SK-N-SH treated with all-trans-retinoic acid at 6 μM for 48 hours (cell line): ENCODE data around the gene CCDC154.

Experiments used
- CSDC2 ChIP-seq: fragments of 250-450 bp; sonication (Bioruptor Pico); IDR thresholded peaks from 2 replicates; pipeline ENCODE4 v1.5.0; 2020; ENCODE audit warnings: mild to moderate bottlenecking, moderate library complexity
- PPARA ChIP-seq: fragments of 250-450 bp; sonication (Bioruptor Pico); IDR thresholded peaks from 2 replicates; pipeline ENCODE4 v1.5.0; 2020; ENCODE audit warnings: mild to moderate bottlenecking, borderline replicate concordance
- RARB ChIP-seq: fragments of 250-450 bp; sonication (Bioruptor Pico); IDR thresholded peaks from 2 replicates; pipeline ENCODE4 v1.8.0; 2021; ENCODE audit warnings: mild to moderate bottlenecking, moderate library complexity
- TOX ChIP-seq: fragments of 250-450 bp; sonication (Bioruptor Pico); IDR thresholded peaks from 2 replicates; pipeline ENCODE4 v1.8.0; 2021; ENCODE audit warnings: mild to moderate bottlenecking, moderate library complexity, borderline replicate concordance
- ZFP3 ChIP-seq: fragments of 250-450 bp; sonication (Bioruptor Pico); IDR thresholded peaks from 2 replicates; pipeline ENCODE4 v1.5.0; 2020; ENCODE audit warnings: mild to moderate bottlenecking, moderate library complexity
- TF ChIP-seq, protein P1 (sequence below): fragments of 250-450 bp; sonication (Bioruptor Pico); IDR thresholded peaks from 2 replicates; pipeline ENCODE4 v1.5.1; 2020; ENCODE audit warnings: low read depth, mild to moderate bottlenecking, moderate library complexity
- TF ChIP-seq, protein P2 (sequence below): fragments of 250-450 bp; sonication (Bioruptor Pico); IDR thresholded peaks from 2 replicates; pipeline ENCODE4 v1.8.0; 2020; ENCODE audit warnings: mild to moderate bottlenecking, moderate library complexity, borderline replicate concordance
- TF ChIP-seq, protein P3 (sequence below): fragments of 250-450 bp; sonication (Bioruptor Pico); IDR thresholded peaks from 2 replicates; pipeline ENCODE4 v1.5.0; 2020; ENCODE audit warnings: mild to moderate bottlenecking, moderate library complexity

DNA sequence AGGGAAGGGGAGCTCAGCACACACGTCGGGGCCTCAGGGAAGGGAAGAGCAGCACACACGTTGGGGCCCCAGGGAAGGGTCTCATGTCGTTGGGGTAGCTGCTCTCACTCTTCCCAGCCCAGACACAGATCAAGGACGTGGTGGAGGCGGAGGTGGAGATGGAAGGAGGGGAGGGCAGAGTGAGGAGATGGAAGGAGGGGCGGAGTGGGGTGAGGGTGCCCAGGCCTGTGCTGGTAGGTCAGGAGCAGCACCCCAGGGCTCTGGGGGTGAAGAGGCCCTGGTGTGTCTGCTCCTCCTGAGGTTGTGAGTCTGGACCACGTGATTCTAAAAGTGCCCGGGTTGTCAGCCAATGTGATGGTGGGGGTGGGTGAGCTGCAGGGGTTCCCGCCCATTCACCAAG is 15.6 kb upstream of the CCDC154 start:
- TF ChIP-seq, protein P1, sequence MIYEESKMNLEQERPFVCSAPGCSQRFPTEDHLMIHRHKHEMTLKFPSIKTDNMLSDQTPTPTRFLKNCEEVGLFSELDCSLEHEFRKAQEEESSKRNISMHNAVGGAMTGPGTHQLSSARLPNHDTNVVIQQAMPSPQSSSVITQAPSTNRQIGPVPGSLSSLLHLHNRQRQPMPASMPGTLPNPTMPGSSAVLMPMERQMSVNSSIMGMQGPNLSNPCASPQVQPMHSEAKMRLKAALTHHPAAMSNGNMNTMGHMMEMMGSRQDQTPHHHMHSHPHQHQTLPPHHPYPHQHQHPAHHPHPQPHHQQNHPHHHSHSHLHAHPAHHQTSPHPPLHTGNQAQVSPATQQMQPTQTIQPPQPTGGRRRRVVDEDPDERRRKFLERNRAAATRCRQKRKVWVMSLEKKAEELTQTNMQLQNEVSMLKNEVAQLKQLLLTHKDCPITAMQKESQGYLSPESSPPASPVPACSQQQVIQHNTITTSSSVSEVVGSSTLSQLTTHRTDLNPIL = no peak
- TF ChIP-seq PPARA (CRISPR knock-in tag) (no peak), CSDC2 (no peak), RARB (CRISPR knock-in tag) (no peak), ZFP3 (no peak), TOX (CRISPR knock-in tag) (no peak)
- TF ChIP-seq, protein P2, sequence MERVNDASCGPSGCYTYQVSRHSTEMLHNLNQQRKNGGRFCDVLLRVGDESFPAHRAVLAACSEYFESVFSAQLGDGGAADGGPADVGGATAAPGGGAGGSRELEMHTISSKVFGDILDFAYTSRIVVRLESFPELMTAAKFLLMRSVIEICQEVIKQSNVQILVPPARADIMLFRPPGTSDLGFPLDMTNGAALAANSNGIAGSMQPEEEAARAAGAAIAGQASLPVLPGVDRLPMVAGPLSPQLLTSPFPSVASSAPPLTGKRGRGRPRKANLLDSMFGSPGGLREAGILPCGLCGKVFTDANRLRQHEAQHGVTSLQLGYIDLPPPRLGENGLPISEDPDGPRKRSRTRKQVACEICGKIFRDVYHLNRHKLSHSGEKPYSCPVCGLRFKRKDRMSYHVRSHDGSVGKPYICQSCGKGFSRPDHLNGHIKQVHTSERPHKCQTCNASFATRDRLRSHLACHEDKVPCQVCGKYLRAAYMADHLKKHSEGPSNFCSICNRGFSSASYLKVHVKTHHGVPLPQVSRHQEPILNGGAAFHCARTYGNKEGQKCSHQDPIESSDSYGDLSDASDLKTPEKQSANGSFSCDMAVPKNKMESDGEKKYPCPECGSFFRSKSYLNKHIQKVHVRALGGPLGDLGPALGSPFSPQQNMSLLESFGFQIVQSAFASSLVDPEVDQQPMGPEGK = no peak
- TF ChIP-seq, protein P3, sequence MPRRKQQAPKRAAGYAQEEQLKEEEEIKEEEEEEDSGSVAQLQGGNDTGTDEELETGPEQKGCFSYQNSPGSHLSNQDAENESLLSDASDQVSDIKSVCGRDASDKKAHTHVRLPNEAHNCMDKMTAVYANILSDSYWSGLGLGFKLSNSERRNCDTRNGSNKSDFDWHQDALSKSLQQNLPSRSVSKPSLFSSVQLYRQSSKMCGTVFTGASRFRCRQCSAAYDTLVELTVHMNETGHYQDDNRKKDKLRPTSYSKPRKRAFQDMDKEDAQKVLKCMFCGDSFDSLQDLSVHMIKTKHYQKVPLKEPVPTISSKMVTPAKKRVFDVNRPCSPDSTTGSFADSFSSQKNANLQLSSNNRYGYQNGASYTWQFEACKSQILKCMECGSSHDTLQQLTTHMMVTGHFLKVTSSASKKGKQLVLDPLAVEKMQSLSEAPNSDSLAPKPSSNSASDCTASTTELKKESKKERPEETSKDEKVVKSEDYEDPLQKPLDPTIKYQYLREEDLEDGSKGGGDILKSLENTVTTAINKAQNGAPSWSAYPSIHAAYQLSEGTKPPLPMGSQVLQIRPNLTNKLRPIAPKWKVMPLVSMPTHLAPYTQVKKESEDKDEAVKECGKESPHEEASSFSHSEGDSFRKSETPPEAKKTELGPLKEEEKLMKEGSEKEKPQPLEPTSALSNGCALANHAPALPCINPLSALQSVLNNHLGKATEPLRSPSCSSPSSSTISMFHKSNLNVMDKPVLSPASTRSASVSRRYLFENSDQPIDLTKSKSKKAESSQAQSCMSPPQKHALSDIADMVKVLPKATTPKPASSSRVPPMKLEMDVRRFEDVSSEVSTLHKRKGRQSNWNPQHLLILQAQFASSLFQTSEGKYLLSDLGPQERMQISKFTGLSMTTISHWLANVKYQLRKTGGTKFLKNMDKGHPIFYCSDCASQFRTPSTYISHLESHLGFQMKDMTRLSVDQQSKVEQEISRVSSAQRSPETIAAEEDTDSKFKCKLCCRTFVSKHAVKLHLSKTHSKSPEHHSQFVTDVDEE (CRISPR knock-in tag) = no peak
